Vagina (tissue), 2 donors: ENCODE results near the gene ATP8A2. TPM values are rescaled to one million over a fixed set of nuclear protein-coding genes. Genes with fewer than 3 reads are reported as not detected.

ENCODE experiments used
- DNase-seq, 2 donors: peaks; one replicate each; pipeline ENCODE4 v3.0.0-alpha.2; 2017; ENCODE audit errors: extremely low spot score in 2 of 2
- H3K27ac ChIP-seq: fragments of 200-600 bp; sonication (generic); one replicate; pipeline ENCODE4 v1.5.1; 2019
- H3K27me3 ChIP-seq: fragments of 200-600 bp; sonication (generic); one replicate; pipeline ENCODE4 v1.5.1; 2019
- H3K36me3 ChIP-seq, 2 donors: fragments of 200-600 bp; sonication (generic); one replicate each; pipeline ENCODE4 v1.5.1; 2017 to 2019
- H3K4me1 ChIP-seq: fragments of 200-600 bp; sonication (generic); one replicate; pipeline ENCODE4 v1.5.1; 2019
- H3K4me3 ChIP-seq, 2 donors: fragments of 200-600 bp; sonication (generic); 1 replicate in 1 of 2; 2 replicates in 1 of 2; pipeline ENCODE4 v1.5.1; 2016 to 2019
- H3K9me3 ChIP-seq: fragments of 200-600 bp; sonication (generic); one replicate; pipeline ENCODE4 v1.5.1; 2019
- CTCF ChIP-seq, 3 experiments: fragments of 450-650 bp in 2 of 3; fragments of 200-600 bp in 1 of 3; sonication (generic) in 1 of 3; IDR thresholded peaks; one replicate each; pipeline ENCODE4 v1.5.1; 2017 to 2019; ENCODE audit warnings: antibody characterized with exemption in 3 of 3, mild to moderate bottlenecking in 2 of 3, moderate library complexity in 2 of 3
- POLR2A ChIP-seq, 2 donors: fragments of 450-650 bp; IDR thresholded peaks; one replicate each; pipeline ENCODE4 v1.6.1; 2017; ENCODE audit warnings: antibody characterized with exemption in 2 of 2, mild to moderate bottlenecking in 2 of 2, moderate library complexity in 2 of 2
- POLR2AphosphoS5 ChIP-seq, 2 donors: sonication (generic); formaldehyde crosslinking; IDR thresholded peaks; one replicate each; pipeline ENCODE4 v1.9.0; 2017; ENCODE audit warnings: antibody characterized with exemption in 2 of 2, mild to moderate bottlenecking in 2 of 2, low read depth in 1 of 2; ENCODE audit not compliant: insufficient read depth in 1 of 2
- intact Hi-C: fragments of 100-400 bp; cut with DNase I; formaldehyde crosslinking; loops from one replicate; pipeline ENCODE4 v1.15.1; 2023
- total RNA-seq: library from RNA; depleted of rRNA; stranded (reverse); fragments of >200 nt; gene quantifications from one replicate; pipeline ENCODE4 v1.2.3, GENCODE V29; 2016

Gene ATP8A2
- total RNA-seq, 1 donor from 2014 or later: 1.5 TPM

- Histone ChIP-seq H3K9me3 (no peaks in the 10 kb centered on the region), H3K27me3 (no peaks in the 10 kb centered on the region), H3K36me3 (no peaks in the 10 kb centered on the region), H3K27ac (no peak overlapping the region), H3K4me3 (no peak overlapping the region), H3K4me1 (no peaks in the 10 kb centered on the region)
- TF ChIP-seq POLR2A (IDR thresholded peaks at IDR 0.05) (no peak), CTCF (IDR thresholded peaks at IDR 0.05) (no peak)
- no peak for DNase-seq
- intact Hi-C loops: no loop called here
These were observed 496.7 kb downstream of the ATP8A2 start for GRCh38 chr13:25868490-25868889.

GRCh38 chr13:25869941-25870340 is 498.2 kb downstream of the ATP8A2 start:
- H3K27ac ChIP-seq: no peak overlapping the region
- intact Hi-C loops: no loop called here
- no peak for DNase-seq
- TF ChIP-seq CTCF (IDR thresholded peaks at IDR 0.05): no peak
- TF ChIP-seq POLR2A (IDR thresholded peaks at IDR 0.05): no peak
- H3K9me3 ChIP-seq: no peaks in the 10 kb centered on the region
- no peak overlapping the region for H3K4me3 ChIP-seq
- H3K27me3 ChIP-seq: no peaks in the 10 kb centered on the region
- no peaks in the 10 kb centered on the region for H3K4me1 ChIP-seq
- H3K36me3 ChIP-seq: no peaks in the 10 kb centered on the region

GRCh38 chr13:25871389-25872125 is 499.8 kb downstream of the ATP8A2 start:
- TF ChIP-seq CTCF (IDR thresholded peaks at IDR 0.05) (no peak), POLR2AphosphoS5 (IDR thresholded peaks at IDR 0.05; ENCODE audit: insufficient read depth in 1 of 2, low read depth in 1 of 2) (no peak), POLR2A (IDR thresholded peaks at IDR 0.05) (no peak)
- no peaks in the 10 kb centered on the region for H3K9me3 ChIP-seq
- H3K27me3 ChIP-seq: no peaks in the 10 kb centered on the region
- H3K4me1 ChIP-seq: no peaks in the 10 kb centered on the region
- H3K27ac ChIP-seq: no peak overlapping the region
- DNase-seq: no peak
- H3K4me3 ChIP-seq: no peak overlapping the region
- no peaks in the 10 kb centered on the region for H3K36me3 ChIP-seq
- intact Hi-C loops: no loop called here

- Histone ChIP-seq H3K27ac (no peak overlapping the region), H3K9me3 (no peaks in the 10 kb centered on the region), H3K4me1 (no peaks in the 10 kb centered on the region), H3K36me3 (no peaks in the 10 kb centered on the region), H3K4me3 (no peak overlapping the region), H3K27me3 (no peaks in the 10 kb centered on the region)
- no peak for DNase-seq
- TF ChIP-seq POLR2A (IDR thresholded peaks at IDR 0.05) (no peak), POLR2AphosphoS5 (IDR thresholded peaks at IDR 0.05; ENCODE audit: insufficient read depth in 1 of 2, low read depth in 1 of 2) (no peak), CTCF (IDR thresholded peaks at IDR 0.05) (no peak)
- intact Hi-C loops: no loop called here
These were observed 500.9 kb downstream of the ATP8A2 start for GRCh38 chr13:25872481-25873241.

GRCh38 chr13:25873242-25873612 is 501.5 kb downstream of the ATP8A2 start:
- intact Hi-C loops: no loop called here
- DNase-seq: no peak
- H3K4me3 ChIP-seq: no peak overlapping the region

More at GRCh38 chr13:25873242-25873612, 501.5 kb downstream of the ATP8A2 start:
- H3K36me3 ChIP-seq: no peaks in the 10 kb centered on the region
- no peaks in the 10 kb centered on the region for H3K27me3 ChIP-seq
- H3K4me1 ChIP-seq: no peaks in the 10 kb centered on the region
- no peak for TF ChIP-seq POLR2A (IDR thresholded peaks at IDR 0.05)
- no peak for TF ChIP-seq POLR2AphosphoS5 (IDR thresholded peaks at IDR 0.05; ENCODE audit: insufficient read depth in 1 of 2, low read depth in 1 of 2)
- TF ChIP-seq CTCF (IDR thresholded peaks at IDR 0.05): no peak
- no peaks in the 10 kb centered on the region for H3K9me3 ChIP-seq
- H3K27ac ChIP-seq: no peak overlapping the region
